WERI-Rb-1 (cell line): Measurements from ENCODE around the gene ALPI.
A peak's percentile ranks its signal among the peaks of the same experiment; 100 is the strongest.

Experiments used
- DNase-seq: peaks from one replicate; pipeline ENCODE4 v3.0.0-alpha.2; 2020
- H3K27ac ChIP-seq: fragments of 250-450 bp; sonication (Bioruptor Pico); 2 replicates; pipeline ENCODE4 v1.5.1; 2020; ENCODE audit warnings: mild to moderate bottlenecking, moderate library complexity
- H3K27me3 ChIP-seq: fragments of 250-450 bp; sonication (Bioruptor Pico); 2 replicates; pipeline ENCODE4 v1.5.1; 2021; ENCODE audit warnings: mild to moderate bottlenecking, low read depth, moderate library complexity; ENCODE audit not compliant: insufficient read depth, severe bottlenecking
- H3K36me3 ChIP-seq: fragments of 250-450 bp; sonication (Bioruptor Pico); 2 replicates; pipeline ENCODE4 v1.5.1; 2020; ENCODE audit warnings: mild to moderate bottlenecking, moderate library complexity
- H3K4me3 ChIP-seq: 2 replicates; pipeline ENCODE4 v1.5.1; 2011; ENCODE audit warnings: low read depth, mild to moderate bottlenecking, control low read depth, low read length
- H3K9me3 ChIP-seq: fragments of 250-450 bp; sonication (Bioruptor Pico); 2 replicates; pipeline ENCODE4 v1.5.1; 2021; ENCODE audit warnings: mild to moderate bottlenecking, moderate library complexity; ENCODE audit not compliant: severe bottlenecking
- CTCF ChIP-seq: IDR thresholded peaks from 2 replicates; pipeline ENCODE4 v1.5.1; 2011; ENCODE audit warnings: low read depth, mild to moderate bottlenecking, control low read depth, inconsistent platforms, low read length

ALPI gene

GRCh38 chr2:232498452-232498851 lies 42.5 kb downstream of the ALPI start:
- H3K36me3 ChIP-seq = no peaks in the 10 kb centered on the region
- H3K27me3 ChIP-seq = no peaks in the 10 kb centered on the region
- H3K9me3 ChIP-seq = no peaks in the 10 kb centered on the region
- H3K4me3 ChIP-seq = no peak overlapping the region
- no peak for TF ChIP-seq CTCF
- no peak overlapping the region for H3K27ac ChIP-seq
- DNase-seq = no peak

GRCh38 chr2:232501331-232501771 lies 45.4 kb downstream of the ALPI start:
- Histone ChIP-seq H3K27ac (no peak overlapping the region; the same call in 1 of the 2 replicates), H3K4me3 (no peak overlapping the region), H3K36me3 (no peaks in the 10 kb centered on the region), H3K27me3 (no peaks in the 10 kb centered on the region), H3K9me3 (no peaks in the 10 kb centered on the region)
- peak; percentile 52 for DNase-seq
- no peak for TF ChIP-seq CTCF

GRCh38 chr2:232501794-232502390 lies 45.9 kb downstream of the ALPI start:
- H3K27me3 ChIP-seq = no peaks in the 10 kb centered on the region
- DNase-seq = no peak

GRCh38 chr2:232502511-232502910 lies 46.6 kb downstream of the ALPI start:
- no peaks in the 10 kb centered on the region for H3K9me3 ChIP-seq
- no peak for TF ChIP-seq CTCF
- H3K27ac ChIP-seq = no peak overlapping the region
- DNase-seq = no peak
- no peaks in the 10 kb centered on the region for H3K27me3 ChIP-seq
- H3K36me3 ChIP-seq = no peaks in the 10 kb centered on the region
- no peak overlapping the region for H3K4me3 ChIP-seq

More at GRCh38 chr2:232501794-232502390, 45.9 kb downstream of the ALPI start:
- H3K4me3 ChIP-seq = no peak overlapping the region
- no peaks in the 10 kb centered on the region for H3K9me3 ChIP-seq
- H3K36me3 ChIP-seq = no peaks in the 10 kb centered on the region
- no peak for TF ChIP-seq CTCF
- H3K27ac ChIP-seq = no peak overlapping the region; the same call in 1 of the 2 replicates

- Histone ChIP-seq H3K4me3 (no peak overlapping the region), H3K36me3 (no peaks in the 10 kb centered on the region), H3K27me3 (no peaks in the 10 kb centered on the region), H3K9me3 (no peaks in the 10 kb centered on the region), H3K27ac (no peak overlapping the region)
- no peak for TF ChIP-seq CTCF
- no peak for DNase-seq
Observed at GRCh38 chr2:232502911-232503808, 47.2 kb downstream of the ALPI start.
